IPS-18c (cell line): Measurements from ENCODE around the gene ITPKA.

Source experiments
- H3K4me3 ChIP-seq: 2 replicates; pipeline ENCODE4 v1.7.0; 2013; ENCODE audit warnings: low read depth, mild to moderate bottlenecking, low read length, moderate library complexity; ENCODE audit not compliant: insufficient read depth
- H3K9me3 ChIP-seq: one replicate; pipeline ENCODE4 v1.6.1; 2013; ENCODE audit warnings: mild to moderate bottlenecking, low read length, moderate library complexity; ENCODE audit not compliant: control insufficient read depth, insufficient read depth

Gene ITPKA

DNA sequence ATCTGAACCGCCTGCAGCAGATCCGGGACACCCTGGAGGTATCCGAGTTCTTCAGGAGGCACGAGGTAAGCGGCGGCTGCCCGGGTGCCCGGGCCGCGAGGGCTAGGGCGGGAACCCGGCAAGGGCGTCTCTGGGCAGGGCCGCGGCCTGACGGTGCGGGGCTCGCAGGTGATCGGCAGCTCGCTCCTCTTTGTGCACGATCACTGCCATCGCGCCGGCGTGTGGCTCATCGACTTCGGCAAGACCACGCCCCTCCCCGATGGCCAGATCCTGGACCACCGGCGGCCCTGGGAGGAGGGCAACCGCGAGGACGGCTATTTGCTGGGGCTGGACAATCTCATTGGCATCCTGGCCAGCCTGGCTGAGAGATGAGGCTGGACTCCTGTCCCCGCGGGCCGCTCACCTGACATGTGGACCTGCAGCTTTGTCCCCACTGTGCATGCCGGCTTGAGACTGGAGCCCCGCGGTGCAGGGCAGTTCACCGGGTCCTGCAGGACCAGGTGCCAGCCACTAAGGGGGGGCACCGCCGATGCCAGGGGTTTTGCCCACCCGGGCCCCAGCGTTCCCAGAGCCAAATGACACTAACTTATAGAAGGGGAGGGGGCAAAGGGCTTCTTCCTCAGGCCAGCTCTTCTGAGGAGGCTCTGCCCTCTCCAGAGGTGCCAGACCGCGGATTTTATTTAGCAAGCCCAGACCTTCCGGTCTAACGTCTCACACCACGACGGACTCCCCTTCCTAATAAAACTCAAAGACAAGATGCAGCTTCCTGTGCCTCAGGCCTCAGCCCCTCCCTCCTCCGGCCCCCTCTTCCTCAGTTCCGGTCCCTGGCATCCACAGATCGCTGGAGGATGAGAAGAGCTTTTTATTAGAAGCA lies 9.4 kb downstream of the ITPKA start:
- Histone ChIP-seq H3K4me3 (peak overlapping the region; percentile 48), H3K9me3 (no peaks in the 10 kb centered on the region)

GRCh38 chr15:41503669-41504010 lies 10.0 kb downstream of the ITPKA start:
- no peak overlapping the region for H3K4me3 ChIP-seq

DNA sequence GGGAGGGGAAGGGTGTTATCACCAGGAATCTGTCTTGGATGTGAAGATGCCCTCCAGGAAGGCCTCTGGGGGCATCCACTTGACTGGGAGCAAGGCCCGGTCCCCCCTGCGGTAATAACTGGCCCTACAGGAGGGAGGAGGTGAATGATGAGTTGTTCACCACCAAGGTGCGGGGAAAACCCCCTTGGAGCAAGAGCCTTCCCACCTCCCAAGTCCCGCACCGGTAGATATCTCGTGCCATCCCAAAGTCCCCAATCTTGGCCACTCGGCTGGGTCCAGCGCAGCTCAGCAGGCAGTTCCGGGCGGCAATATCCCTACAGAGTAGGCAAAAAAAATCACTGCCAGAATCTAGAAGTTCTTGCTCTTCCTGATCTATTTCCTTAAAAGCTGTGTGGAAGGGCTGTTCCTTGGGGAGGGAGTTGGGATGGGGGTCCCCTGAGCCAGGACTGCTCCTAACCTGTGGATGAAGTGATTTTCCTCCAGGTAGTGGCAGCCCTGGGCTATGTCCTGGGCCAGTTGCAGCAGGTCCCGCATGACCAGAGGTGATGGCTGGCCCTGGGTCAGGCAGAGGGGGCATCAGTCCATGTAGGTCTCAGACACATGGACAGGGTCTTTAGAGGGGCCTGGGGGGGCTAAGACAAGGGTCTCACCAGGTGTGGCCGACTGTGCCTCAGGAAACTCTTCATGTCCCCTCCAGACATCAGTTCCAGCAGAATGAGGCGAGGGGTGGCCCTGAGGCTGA lies 11.2 kb downstream of the ITPKA start:
- Histone ChIP-seq H3K4me3 (no peak overlapping the region), H3K9me3 (no peaks in the 10 kb centered on the region)

More at GRCh38 chr15:41503669-41504010, 10.0 kb downstream of the ITPKA start:
- no peaks in the 10 kb centered on the region for H3K9me3 ChIP-seq

GRCh38 chr15:41505776-41506175 lies 12.1 kb downstream of the ITPKA start:
- Histone ChIP-seq H3K4me3 (no peak overlapping the region), H3K9me3 (no peaks in the 10 kb centered on the region)

DNA sequence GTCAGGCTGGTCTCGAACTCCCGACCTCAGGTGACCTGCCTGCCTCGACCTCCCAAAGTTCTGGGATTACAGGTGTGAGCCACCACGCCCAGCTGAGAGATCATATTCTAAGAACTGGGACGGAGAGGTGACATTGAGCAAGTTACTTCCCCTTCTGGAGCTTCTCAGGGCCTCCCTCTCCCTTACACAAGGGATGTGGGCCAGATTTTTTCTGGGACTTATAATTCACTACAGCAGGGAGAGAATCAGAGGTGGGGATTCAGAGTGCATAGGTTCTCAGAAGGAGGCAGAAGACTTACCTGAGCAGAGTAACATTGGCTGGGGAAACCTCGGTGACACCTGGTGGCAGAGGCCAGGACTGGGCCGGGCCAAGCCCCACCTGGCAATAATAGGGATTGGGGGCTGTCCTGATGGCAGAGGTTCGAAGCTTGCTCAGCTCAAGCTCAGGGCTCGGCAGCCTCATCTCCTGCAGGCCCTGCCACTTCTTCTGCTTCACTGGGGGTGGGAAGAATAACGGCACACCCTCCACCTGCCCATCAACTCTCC lies 13.2 kb downstream of the ITPKA start:
- H3K9me3 ChIP-seq: no peaks in the 10 kb centered on the region
- no peak overlapping the region for H3K4me3 ChIP-seq

DNA sequence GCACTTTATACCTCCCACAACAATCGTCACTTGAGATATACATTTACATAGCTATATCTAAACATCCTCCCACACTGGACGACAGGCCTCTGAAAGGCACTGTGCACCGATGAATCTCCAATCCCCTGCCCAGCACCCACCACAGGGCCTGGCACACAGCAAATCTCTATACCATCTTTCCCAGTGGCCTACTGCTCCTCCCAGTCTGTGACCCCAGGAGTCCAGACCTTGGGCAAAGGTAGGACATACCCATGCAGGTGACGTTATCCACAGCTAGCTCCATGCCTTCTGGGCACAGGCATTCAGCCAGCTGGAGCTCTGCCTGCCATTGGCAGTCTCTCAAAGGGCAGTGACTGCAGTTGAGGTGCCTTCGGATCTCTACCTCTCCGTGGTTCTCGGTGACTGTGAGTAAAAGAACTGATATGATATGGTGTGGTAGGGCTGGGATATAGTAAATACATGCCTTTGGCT lies 14.2 kb downstream of the ITPKA start:
- H3K4me3 ChIP-seq: no peak overlapping the region
- no peaks in the 10 kb centered on the region for H3K9me3 ChIP-seq

- Histone ChIP-seq H3K4me3 (peak overlapping the region; percentile 44; the same call in 1 of the 2 replicates), H3K9me3 (no peaks in the 10 kb centered on the region)
Measured at GRCh38 chr15:41510728-41511127, 17.1 kb downstream of the ITPKA start.

DNA sequence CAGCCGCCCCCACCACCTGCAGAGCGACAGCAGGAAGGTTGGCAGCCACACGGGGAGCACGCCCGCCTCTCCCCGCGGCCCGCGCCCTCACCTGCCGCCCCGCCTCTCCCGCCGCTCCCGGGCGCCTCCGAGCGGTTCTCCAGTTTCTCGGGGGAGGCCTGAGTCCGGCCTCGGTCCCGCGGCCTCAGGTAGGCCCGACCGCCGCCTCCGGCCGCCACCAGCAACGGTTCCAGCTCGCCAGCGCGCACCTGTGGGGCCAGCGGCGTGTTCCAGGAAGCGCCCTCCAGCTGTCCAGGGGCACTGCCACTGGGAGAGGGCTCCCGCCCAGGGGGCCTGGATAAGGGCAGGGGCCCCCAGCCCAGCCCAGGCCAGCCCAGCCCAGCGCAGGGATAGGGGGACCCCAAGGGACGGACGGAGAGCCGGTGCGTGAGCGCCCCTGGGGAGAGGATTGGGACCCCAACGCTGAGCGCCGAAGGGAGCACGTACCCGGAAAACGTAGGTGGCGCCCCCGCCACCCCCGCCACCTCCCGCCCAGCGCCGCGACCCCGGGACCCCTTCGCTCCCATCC lies 17.7 kb downstream of the ITPKA start:
- peak overlapping the region; percentile 44; the same call in 1 of the 2 replicates for H3K4me3 ChIP-seq

DNA sequence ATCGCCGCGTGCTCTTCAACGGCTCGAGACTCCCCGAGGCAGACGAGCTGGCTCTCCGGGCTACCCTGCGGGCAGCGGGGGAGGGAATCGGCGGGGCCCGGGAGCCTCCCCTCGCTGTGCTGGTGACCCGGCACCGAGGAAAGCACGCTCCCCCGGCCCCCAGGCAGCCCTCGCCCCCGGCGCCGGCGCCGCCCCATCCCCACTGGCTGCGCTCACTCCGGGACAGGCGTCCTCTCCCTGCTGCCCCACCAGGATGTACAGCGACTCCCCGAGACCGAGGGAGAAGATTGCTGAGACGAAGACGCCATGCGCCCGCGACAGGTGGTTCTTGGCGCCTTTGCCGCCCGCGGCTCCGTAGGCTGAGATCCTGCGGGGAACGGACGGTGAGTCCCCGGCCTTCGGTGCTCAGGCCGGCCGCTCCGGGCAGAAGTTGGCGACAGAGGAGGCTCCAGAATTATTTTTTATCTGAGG lies 18.3 kb downstream of the ITPKA start:
- Histone ChIP-seq H3K4me3 (peak overlapping the region; percentile 44; the same call in 1 of the 2 replicates), H3K9me3 (no peaks in the 10 kb centered on the region)

More for the DNA sequence above, 17.7 kb downstream of the ITPKA start:
- H3K9me3 ChIP-seq: no peaks in the 10 kb centered on the region

DNA sequence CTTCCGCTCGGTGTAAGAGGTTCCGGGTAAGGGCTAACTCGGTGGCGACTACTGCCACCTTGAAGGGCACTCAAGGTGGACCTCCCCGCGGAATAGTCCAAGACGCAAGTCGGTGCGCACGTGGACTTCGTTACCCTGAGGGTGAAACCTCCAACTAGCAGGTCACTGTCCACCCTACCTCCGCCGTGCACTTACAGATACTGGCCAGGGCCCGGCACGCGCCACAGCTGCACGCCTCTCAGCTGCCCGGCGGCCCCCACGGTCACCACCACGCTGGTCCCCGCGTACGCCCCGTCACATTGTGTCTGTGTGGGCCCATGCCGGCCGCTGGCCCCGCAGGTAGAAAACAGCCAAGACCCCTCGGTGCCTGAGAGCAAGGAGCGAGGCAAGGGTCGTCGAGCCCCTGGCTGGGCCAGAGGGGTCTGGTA lies 18.9 kb downstream of the ITPKA start:
- H3K4me3 ChIP-seq: peak overlapping the region; percentile 52; the same call in 1 of the 2 replicates
- H3K9me3 ChIP-seq: no peaks in the 10 kb centered on the region

DNA sequence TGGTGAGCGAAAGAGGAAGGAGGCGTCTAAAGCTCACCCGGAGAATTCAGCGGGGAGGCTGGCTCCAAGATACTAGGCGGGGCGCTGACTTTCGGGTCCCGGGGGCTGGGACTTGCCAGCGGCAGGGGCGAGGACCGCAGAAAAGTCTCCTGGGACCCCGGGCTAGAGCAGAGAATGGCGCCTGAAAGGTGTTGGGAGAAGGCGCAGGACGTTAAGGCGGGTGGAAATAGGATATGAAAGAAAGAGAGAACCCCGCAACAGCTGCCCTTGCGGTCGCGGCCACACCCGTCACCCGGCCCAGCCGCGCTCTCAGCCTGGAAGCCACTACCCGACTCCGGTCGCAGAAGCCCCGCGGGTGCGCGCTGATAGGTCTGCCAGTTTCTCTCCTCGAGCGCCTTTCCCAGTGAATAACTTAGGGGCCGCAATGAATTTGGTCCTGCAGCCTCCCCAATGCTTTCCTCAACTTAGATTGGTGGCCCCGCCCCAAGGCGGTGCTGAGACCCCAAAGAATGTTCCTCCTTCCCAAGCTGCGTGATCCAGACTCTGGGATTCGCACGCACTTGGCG lies 19.3 kb downstream of the ITPKA start:
- H3K9me3 ChIP-seq: no peaks in the 10 kb centered on the region
- peak overlapping the region; percentile 52 for H3K4me3 ChIP-seq

- Histone ChIP-seq H3K9me3 (no peaks in the 10 kb centered on the region), H3K4me3 (peak within 1 kb of the TSS; percentile 52)
Measured at GRCh38 chr15:41513506-41514227, 20.0 kb downstream of the ITPKA start, which contains the start of gene LTK. Gene LTK, minus strand, starts transcription at chr15:41513827. Its CDS starts 118 bp downstream, at chr15:41513709.

DNA sequence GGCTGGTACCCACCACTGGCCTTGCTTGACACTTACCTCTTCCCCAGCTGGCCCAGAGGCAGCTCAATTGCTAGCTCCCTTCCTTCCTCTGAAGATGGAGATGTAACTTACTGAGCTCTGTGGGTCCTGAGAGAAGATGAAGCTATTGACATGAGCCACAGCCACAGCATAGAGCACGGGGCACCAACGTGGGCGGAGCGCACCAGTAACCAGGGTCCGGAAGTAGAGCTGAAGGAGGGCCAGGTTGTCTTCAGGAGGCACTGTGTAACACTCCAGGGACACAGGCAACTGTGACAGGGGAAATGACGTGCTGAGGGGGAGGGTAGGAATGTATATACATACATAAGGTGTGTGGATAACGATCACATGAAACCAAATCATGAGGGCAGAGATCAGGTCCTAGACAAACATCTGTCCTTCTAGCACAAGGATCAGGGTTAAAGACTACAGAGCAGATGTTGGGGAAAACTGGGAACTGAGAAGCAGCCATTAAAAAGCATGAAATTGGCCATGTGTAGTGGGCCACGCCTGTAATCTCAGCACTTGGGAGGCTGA lies 24.3 kb downstream of the ITPKA start:
- Histone ChIP-seq H3K4me3 (no peak overlapping the region; the same call in 1 of the 2 replicates), H3K9me3 (no peaks in the 10 kb centered on the region)

- Histone ChIP-seq H3K9me3 (no peaks in the 10 kb centered on the region), H3K4me3 (no peak overlapping the region)
Measured at GRCh38 chr15:41520636-41521035, 27.0 kb downstream of the ITPKA start.

DNA sequence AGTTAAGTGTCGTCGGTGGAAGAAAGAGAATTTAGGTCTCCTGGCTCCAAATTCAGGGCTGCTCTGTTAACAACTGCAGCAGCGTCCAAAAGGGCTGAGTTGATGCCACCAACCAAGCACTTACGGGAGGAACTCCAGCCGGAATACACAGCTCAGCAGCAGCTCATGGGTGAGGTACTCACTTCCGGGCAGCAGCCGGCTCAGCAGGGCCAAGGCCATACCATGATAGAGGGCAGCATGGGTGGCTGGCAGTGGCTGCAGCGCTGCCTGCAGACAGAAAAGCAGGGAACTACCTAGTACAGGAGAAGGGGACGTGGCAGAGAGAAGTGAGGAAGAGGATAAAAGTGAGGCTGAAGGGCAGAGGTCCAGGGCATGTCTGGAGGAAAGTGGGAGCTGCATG lies 27.9 kb downstream of the ITPKA start:
- H3K9me3 ChIP-seq: no peaks in the 10 kb centered on the region
- no peak overlapping the region for H3K4me3 ChIP-seq

DNA sequence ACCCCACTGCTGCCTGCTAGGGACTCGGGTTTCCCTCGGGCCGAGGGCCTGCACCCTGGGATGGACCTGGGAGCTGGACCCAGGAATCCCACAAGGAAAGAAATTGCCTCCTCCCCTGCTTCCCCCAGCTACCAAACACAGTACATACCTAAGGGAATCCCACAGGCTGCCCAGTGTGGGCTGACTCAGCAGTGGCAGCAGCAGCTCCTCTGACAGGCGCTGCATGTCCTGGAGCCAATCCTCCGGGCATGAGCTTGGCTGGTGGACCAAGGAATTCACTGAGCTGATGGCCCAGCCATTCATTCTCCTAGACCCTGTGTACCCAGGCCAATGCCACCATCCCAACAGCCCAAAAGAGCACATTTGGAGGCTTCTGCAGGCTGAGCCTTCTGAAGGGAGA lies 29.4 kb downstream of the ITPKA start:
- H3K9me3 ChIP-seq: no peaks in the 10 kb centered on the region
- no peak overlapping the region for H3K4me3 ChIP-seq
